ENCODE measurements around the gene RAB21.

- no peak for TF ChIP-seq EP300 (IDR thresholded peaks at IDR 0.05)
- TF ChIP-seq POLR2AphosphoS5 (IDR thresholded peaks at IDR 0.05) = no peak
- no peak for TF ChIP-seq CTCF (IDR thresholded peaks at IDR 0.05)
- no peak for TF ChIP-seq POLR2A (IDR thresholded peaks at IDR 0.05; ENCODE audit: low read depth)
Measured at GRCh38 chr12:71731439-71732356, 23.0 kb upstream of the RAB21 start.
